ENCODE measurements around the gene CSNK2A1. TPM values are rescaled to one million over a fixed set of nuclear protein-coding genes. Genes with fewer than 3 reads are reported as not detected.

CSNK2A1 gene
- total RNA-seq, 2 donors from 2014 or later: 107 to 144 TPM

DNA sequence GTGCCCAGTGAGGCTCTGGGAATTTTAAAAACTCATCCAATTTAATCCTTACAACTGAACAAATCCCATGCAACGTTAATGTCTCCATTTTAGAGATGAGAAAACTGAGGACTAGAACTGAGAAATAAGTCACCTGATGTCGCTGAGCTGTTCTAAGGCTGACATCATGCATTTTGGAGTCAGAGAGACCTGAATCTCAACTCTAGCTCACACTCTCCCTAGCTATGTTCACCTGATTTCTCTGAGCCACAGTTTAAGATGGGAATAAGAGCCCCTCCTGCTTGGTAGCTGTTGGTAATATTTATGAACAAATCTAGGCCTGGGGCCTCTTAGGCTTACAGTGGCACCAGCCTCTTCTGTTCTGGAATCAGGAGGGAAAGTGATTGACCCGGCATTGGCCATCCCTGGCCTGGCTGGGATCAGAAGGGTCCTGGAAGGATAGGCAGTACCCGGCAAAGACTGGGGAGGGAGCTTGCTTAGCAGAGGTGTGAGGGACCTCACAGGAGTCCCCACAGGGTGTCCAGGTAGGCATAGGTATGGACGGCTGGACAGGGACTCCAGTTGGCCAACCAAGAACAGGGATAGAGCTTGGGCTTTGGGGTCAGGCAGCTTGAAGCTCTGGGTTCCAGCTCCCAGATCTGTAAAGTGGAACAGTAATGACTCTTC, 18.8 kb upstream of the CSNK2A1 start:
- no peaks in the 10 kb centered on the region for H3K9me3 ChIP-seq
- TF ChIP-seq, protein P1, sequence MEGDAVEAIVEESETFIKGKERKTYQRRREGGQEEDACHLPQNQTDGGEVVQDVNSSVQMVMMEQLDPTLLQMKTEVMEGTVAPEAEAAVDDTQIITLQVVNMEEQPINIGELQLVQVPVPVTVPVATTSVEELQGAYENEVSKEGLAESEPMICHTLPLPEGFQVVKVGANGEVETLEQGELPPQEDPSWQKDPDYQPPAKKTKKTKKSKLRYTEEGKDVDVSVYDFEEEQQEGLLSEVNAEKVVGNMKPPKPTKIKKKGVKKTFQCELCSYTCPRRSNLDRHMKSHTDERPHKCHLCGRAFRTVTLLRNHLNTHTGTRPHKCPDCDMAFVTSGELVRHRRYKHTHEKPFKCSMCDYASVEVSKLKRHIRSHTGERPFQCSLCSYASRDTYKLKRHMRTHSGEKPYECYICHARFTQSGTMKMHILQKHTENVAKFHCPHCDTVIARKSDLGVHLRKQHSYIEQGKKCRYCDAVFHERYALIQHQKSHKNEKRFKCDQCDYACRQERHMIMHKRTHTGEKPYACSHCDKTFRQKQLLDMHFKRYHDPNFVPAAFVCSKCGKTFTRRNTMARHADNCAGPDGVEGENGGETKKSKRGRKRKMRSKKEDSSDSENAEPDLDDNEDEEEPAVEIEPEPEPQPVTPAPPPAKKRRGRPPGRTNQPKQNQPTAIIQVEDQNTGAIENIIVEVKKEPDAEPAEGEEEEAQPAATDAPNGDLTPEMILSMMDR (IDR thresholded peaks at IDR 0.05): no peak
- no peaks in the 10 kb centered on the region for H3K36me3 ChIP-seq
- H3K4me3 ChIP-seq: no peak overlapping the region
- no peaks in the 10 kb centered on the region for H3K4me1 ChIP-seq
- H3K9ac ChIP-seq (ENCODE audit: low read depth in 2 of 2, low read length in 2 of 2): no peak overlapping the region
- no peak for DNase-seq
- H3K27me3 ChIP-seq: no peaks in the 10 kb centered on the region
- intact Hi-C loops (cut with DNase I): no loop called here
- no peak overlapping the region for H3K27ac ChIP-seq

- Histone ChIP-seq H3K27ac (no peak overlapping the region), H3K4me1 (no peaks in the 10 kb centered on the region), H3K9ac (ENCODE audit: low read depth in 2 of 2, low read length in 2 of 2) (no peak overlapping the region), H3K4me3 (no peak overlapping the region), H3K36me3 (no peaks in the 10 kb centered on the region), H3K9me3 (no peaks in the 10 kb centered on the region), H3K27me3 (no peaks in the 10 kb centered on the region)
- TF ChIP-seq, protein P1 (IDR thresholded peaks at IDR 0.05): peak; percentile 98
- DNase-seq: peak; percentile 67
- intact Hi-C loops (cut with DNase I): no loop called here
Observed at GRCh38 chr20:561437-562231, 18.0 kb upstream of the CSNK2A1 start.

- no peak overlapping the region for H3K4me3 ChIP-seq
- no peak for DNase-seq
- no peaks in the 10 kb centered on the region for H3K4me1 ChIP-seq
- no peaks in the 10 kb centered on the region for H3K9me3 ChIP-seq
- H3K9ac ChIP-seq (ENCODE audit: low read depth in 2 of 2, low read length in 2 of 2): no peak overlapping the region
- TF ChIP-seq, protein P1 (IDR thresholded peaks at IDR 0.05): no peak
- intact Hi-C loops (cut with DNase I): no loop called here
- no peaks in the 10 kb centered on the region for H3K27me3 ChIP-seq
- H3K36me3 ChIP-seq: no peaks in the 10 kb centered on the region
- no peak overlapping the region for H3K27ac ChIP-seq
Observed at GRCh38 chr20:560680-561079, 17.1 kb upstream of the CSNK2A1 start.

DNA sequence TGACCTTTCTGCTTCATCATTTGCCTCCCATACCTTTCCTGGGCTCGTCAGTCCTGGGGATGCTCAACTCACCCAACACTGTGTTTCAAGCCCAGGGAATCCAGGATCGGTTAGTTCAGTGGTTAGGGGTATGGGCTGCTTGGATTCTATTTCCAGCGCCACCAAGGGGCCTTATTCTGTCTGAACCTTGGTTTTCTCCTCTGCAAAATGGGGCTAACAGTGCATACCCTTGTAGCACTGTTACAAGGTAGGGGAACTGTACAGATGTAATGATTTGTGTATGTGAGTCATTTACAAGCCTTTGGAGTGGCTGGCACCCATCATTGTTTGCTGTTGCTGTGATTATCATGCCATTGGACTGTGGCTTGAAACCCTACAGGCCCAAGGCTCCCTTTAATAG, 14.5 kb upstream of the CSNK2A1 start:
- no peak for DNase-seq
- Histone ChIP-seq H3K27ac (no peak overlapping the region), H3K4me1 (no peaks in the 10 kb centered on the region), H3K36me3 (no peaks in the 10 kb centered on the region), H3K27me3 (no peaks in the 10 kb centered on the region), H3K4me3 (no peak overlapping the region), H3K9me3 (no peaks in the 10 kb centered on the region), H3K9ac (ENCODE audit: low read depth in 2 of 2, low read length in 2 of 2) (no peak overlapping the region)
- intact Hi-C loops (cut with DNase I): loop anchor here (5.0 kb wide), 2 partner anchors 109 to 174 kb away; no protein-coding TSS in a partner anchor
- TF ChIP-seq, protein P1 (IDR thresholded peaks at IDR 0.05): no peak

GRCh38 chr20:556984-557383, 13.4 kb upstream of the CSNK2A1 start:
- Histone ChIP-seq H3K27me3 (no peaks in the 10 kb centered on the region), H3K9ac (ENCODE audit: low read depth in 2 of 2, low read length in 2 of 2) (no peak overlapping the region), H3K27ac (no peak overlapping the region), H3K4me1 (no peaks in the 10 kb centered on the region), H3K4me3 (no peak overlapping the region), H3K36me3 (no peaks in the 10 kb centered on the region), H3K9me3 (no peaks in the 10 kb centered on the region)
- intact Hi-C loops (cut with DNase I): loop anchor here (5.0 kb wide), 2 partner anchors 110 to 175 kb away; no protein-coding TSS in a partner anchor
- TF ChIP-seq, protein P1 (IDR thresholded peaks at IDR 0.05): no peak
- no peak for DNase-seq

All from colonic mucosa (tissue), 4 donors.